Endothelial cell of umbilical vein (primary cell): ENCODE data around the gene PGS1. TPM values are rescaled to one million over a fixed set of nuclear protein-coding genes. Genes with fewer than 3 reads are reported as not detected.

Experiments
- BruUV-seq: library from RNA; stranded (reverse); fragments of 400-500 nt; replicated peaks from 2 replicates; lab custom pipeline; 2021; lab: Mats Ljungman, UMichigan
- CTCF ChIA-PET: fragments of 300-600, 350-600 bp; sonication (Branson Sonifier 250); formaldehyde crosslinking; loops from one replicate; lab custom pipeline; 2021; ENCODE audit warnings: antibody characterized with exemption, inconsistent platforms; lab: Charles Lee
- POLR2A ChIA-PET: fragments of 300-600, 350-600 bp; sonication (Branson Sonifier 250); formaldehyde crosslinking; loops from one replicate; lab custom pipeline; 2021; ENCODE audit warnings: antibody characterized with exemption, inconsistent platforms; lab: Charles Lee
- DNase-seq: peaks from one replicate; pipeline ENCODE4 v3.0.0-alpha.2; 2011; ENCODE audit warnings: low read depth, low spot score
- FAIRE-seq: peaks from 2 replicates; lab custom pipeline; 2011; peaks lifted over from hg19 to GRCh38; lab: Jason Lieb, UNC
- H2AFZ ChIP-seq: 2 replicates; pipeline ENCODE4 v1.6.0; 2012; ENCODE audit warnings: low read depth, low read length, control low read depth, inconsistent platforms
- H3K27ac ChIP-seq: 2 replicates; pipeline ENCODE4 v1.5.1; 2011; ENCODE audit warnings: low read depth, mild to moderate bottlenecking, control low read depth, low read length, moderate library complexity; ENCODE audit not compliant: insufficient read depth
- H3K27me3 ChIP-seq, 2 experiments: 2 replicates each; pipeline versions ENCODE4 v1.6.0 to v1.6.1; 2011; ENCODE audit warnings: low read length in 2 of 2, mixed read lengths in 1 of 2; ENCODE audit not compliant: control insufficient read depth in 2 of 2, insufficient read depth in 2 of 2
- H3K36me3 ChIP-seq, 2 experiments: 2 replicates in 1 of 2; 3 replicates in 1 of 2; pipeline ENCODE4 v1.5.1; 2011; ENCODE audit warnings: low read length in 2 of 2, mild to moderate bottlenecking in 1 of 2, moderate library complexity in 1 of 2; ENCODE audit not compliant: control insufficient read depth in 2 of 2, insufficient read depth in 2 of 2; ENCODE audit errors: extremely low read depth in 1 of 2
- H3K4me1 ChIP-seq: 3 replicates; pipeline ENCODE4 v1.5.1; 2011; ENCODE audit warnings: mild to moderate bottlenecking, low read length; ENCODE audit not compliant: control insufficient read depth, insufficient read depth; ENCODE audit errors: extremely low read depth
- H3K4me2 ChIP-seq: 2 replicates; pipeline ENCODE4 v1.6.1; 2011; ENCODE audit warnings: low read length, control low read depth, mixed read lengths; ENCODE audit not compliant: insufficient read depth
- H3K4me3 ChIP-seq, 3 experiments: fragments of 200-600 bp in 1 of 3; sonication (generic), shearing (Covaris generic) in 1 of 3; replicated peaks in 1 of 3; 2 replicates each; pipeline ENCODE4 v1.5.1; 2011 to 2016; ENCODE audit warnings: control low read depth in 3 of 3, low read length in 3 of 3, mild to moderate bottlenecking in 2 of 3, inconsistent platforms in 1 of 3, low read depth in 1 of 3, moderate library complexity in 1 of 3; ENCODE audit not compliant: insufficient read depth in 1 of 3
- H3K79me2 ChIP-seq: 2 replicates; pipeline ENCODE4 v1.6.0; 2012; ENCODE audit warnings: low read length, inconsistent platforms; ENCODE audit not compliant: control insufficient read depth, insufficient read depth
- H3K9ac ChIP-seq: replicated peaks from 2 replicates; pipeline ENCODE3; 2011; ENCODE audit warnings: low read length, control low read depth; ENCODE audit not compliant: insufficient read depth; ENCODE audit errors: extremely low read depth
- H3K9me1 ChIP-seq: replicated peaks from 3 replicates; pipeline ENCODE4 v1.6.0; 2011; ENCODE audit warnings: mild to moderate bottlenecking, low read length; ENCODE audit not compliant: control insufficient read depth, insufficient read depth; ENCODE audit errors: extremely low read depth
- H3K9me3 ChIP-seq: replicated peaks from 2 replicates; pipeline ENCODE4 v1.5.1; 2012; ENCODE audit warnings: low read length, inconsistent platforms; ENCODE audit not compliant: control insufficient read depth, insufficient read depth
- H4K20me1 ChIP-seq: replicated peaks from 2 replicates; pipeline ENCODE3; 2011; ENCODE audit warnings: mild to moderate bottlenecking, low read length; ENCODE audit not compliant: control insufficient read depth, insufficient read depth; ENCODE audit errors: extremely low read depth
- CTCF ChIP-seq, 2 donors: IDR thresholded peaks; 1 replicate in 1 of 2; 2 replicates in 1 of 2; pipeline ENCODE4 v1.5.1; 2011; ENCODE audit warnings: low read length in 2 of 2, mild to moderate bottlenecking in 2 of 2, moderate library complexity in 2 of 2, control low read depth in 1 of 2, inconsistent platforms in 1 of 2, low read depth in 1 of 2; ENCODE audit not compliant: insufficient read depth in 1 of 2; ENCODE audit errors: extremely low read depth in 1 of 2
- EZH2 ChIP-seq: IDR thresholded peaks from 2 replicates; pipeline ENCODE4 v1.6.1; 2012; ENCODE audit warnings: borderline replicate concordance, low read depth, mild to moderate bottlenecking, moderate library complexity, low read length, inconsistent platforms; ENCODE audit not compliant: severe bottlenecking
- FOS ChIP-seq: IDR thresholded peaks from 2 replicates; pipeline ENCODE4 v1.6.1; 2011; ENCODE audit warnings: mild to moderate bottlenecking, low read length, moderate library complexity, borderline replicate concordance; ENCODE audit not compliant: insufficient read depth
- GATA2 ChIP-seq: IDR thresholded peaks from 2 replicates; pipeline ENCODE4 v1.7.0; 2011; ENCODE audit warnings: low read depth, mild to moderate bottlenecking, moderate library complexity, mixed read lengths, low read length; ENCODE audit not compliant: insufficient read length, insufficient read depth
- JUN ChIP-seq: IDR thresholded peaks from 2 replicates; pipeline ENCODE4 v1.6.1; 2011; ENCODE audit warnings: borderline replicate concordance, low read depth; ENCODE audit not compliant: insufficient read length, insufficient read depth
- MAX ChIP-seq: IDR thresholded peaks from 2 replicates; pipeline ENCODE4 v1.6.1; 2011; ENCODE audit not compliant: insufficient read depth, insufficient read length
- MYC ChIP-seq: IDR thresholded peaks from one replicate; pipeline ENCODE4 v1.6.1; 2011; ENCODE audit warnings: mild to moderate bottlenecking, low read depth, low read length
- POLR2A ChIP-seq: IDR thresholded peaks from 2 replicates; pipeline ENCODE4 v1.6.1; 2012; ENCODE audit warnings: low read depth, mild to moderate bottlenecking, control low read depth, low read length
- POLR2AphosphoS5 ChIP-seq: IDR thresholded peaks from 2 replicates; pipeline ENCODE4 v1.6.1; 2012; ENCODE audit warnings: low read depth, mild to moderate bottlenecking, control low read depth, low read length, moderate library complexity; ENCODE audit not compliant: insufficient read depth
- dilution Hi-C: fragments of 300-500 bp; cut with MboI; formaldehyde crosslinking; loops from one replicate; pipeline ENCODE4 v1.15.0; 2019; ENCODE audit warnings: low sequenced_read_pairs; ENCODE audit not compliant: extremely low pct_ligation_motif_present
- intact Hi-C: fragments of 100-400 bp; cut with micrococcal nuclease; formaldehyde crosslinking; loops from one replicate; pipeline ENCODE4 v1.10.0; 2022
- polyA plus RNA-seq, 4 experiments: library from polyadenylated mRNA; depleted of rRNA in 3 of 4; stranded (reverse) in 3 of 4; unstranded in 1 of 4; fragments of >200 nt; gene quantifications; 2 replicates each; pipeline versions ENCODE4 v1.2.1 to v1.2.3, GENCODE V29; 2011 to 2012; ENCODE audit warnings: missing spikeins in 1 of 4
- total RNA-seq: library from RNA; stranded (reverse); gene quantifications from 2 replicates; pipeline ENCODE4 v1.2.3, GENCODE V29; 2021

Gene PGS1
- total and polyA plus RNA-seq, 2 donors (not counting 3 experiments of a cell fraction or from before 2014, with no cell fraction given) = 50.8 to 66.0 TPM

- no peak overlapping the region for H3K4me2 ChIP-seq
- no peak for FAIRE-seq
- H3K4me3 ChIP-seq = no peak overlapping the region
- DNase-seq = no peak
- no peaks in the 10 kb centered on the region for H3K79me2 ChIP-seq
- no peaks in the 10 kb centered on the region for H3K27me3 ChIP-seq
- CTCF ChIA-PET = interaction anchor here (0.9 to 5.5 kb wide), 9 partner anchors 8 to 114 kb away, joined by 3 to 184 read pairs (median 6); no protein-coding TSS in a partner anchor
- no peaks in the 10 kb centered on the region for H3K36me3 ChIP-seq
- no peak overlapping the region for H2AFZ ChIP-seq
- H4K20me1 ChIP-seq = no peaks in the 10 kb centered on the region
- POLR2A ChIA-PET = interaction anchor here (0.6 kb wide), 1 partner anchor 11 kb away, joined by 3 read pairs; no protein-coding TSS in a partner anchor
- intact Hi-C loops = loop anchor here (1.0 to 5.0 kb wide), 2 partner anchors 10 to 343 kb away; no protein-coding TSS in a partner anchor
- no peaks in the 10 kb centered on the region for H3K9me3 ChIP-seq
- no peak overlapping the region for H3K9ac ChIP-seq
- dilution Hi-C loops = no loop called here
- no peaks in the 10 kb centered on the region for H3K9me1 ChIP-seq
- no peak for TF ChIP-seq MYC
- TF ChIP-seq CTCF (IDR thresholded peaks at IDR 0.05; ENCODE audit: extremely low read depth in 1 of 2, insufficient read depth in 1 of 2, low read depth in 1 of 2, low read length in 2 of 2) = no peak
- H3K4me1 ChIP-seq = peaks cover 14% of the 10 kb centered on the region
- BruUV-seq = no TSS peak
- H3K27ac ChIP-seq = no peak overlapping the region
Measured at GRCh38 chr17:78364436-78365281, 13.8 kb upstream of the PGS1 start.

- Histone ChIP-seq H3K9me1 (no peaks in the 10 kb centered on the region), H3K79me2 (no peaks in the 10 kb centered on the region), H3K9me3 (no peaks in the 10 kb centered on the region), H4K20me1 (no peaks in the 10 kb centered on the region), H3K27me3 (no peaks in the 10 kb centered on the region), H3K4me2 (no peak overlapping the region), H3K4me1 (peaks cover 10% of the 10 kb centered on the region), H3K36me3 (no peaks in the 10 kb centered on the region), H3K4me3 (no peak overlapping the region), H2AFZ (peak overlapping the region; percentile 53), H3K27ac (no peak overlapping the region), H3K9ac (no peak overlapping the region)
- DNase-seq (no peak), FAIRE-seq (no peak)
- no peak for TF ChIP-seq POLR2A
- TF ChIP-seq EZH2 = no peak
- no peak for TF ChIP-seq CTCF (IDR thresholded peaks at IDR 0.05; ENCODE audit: extremely low read depth in 1 of 2, insufficient read depth in 1 of 2, low read depth in 1 of 2, low read length in 2 of 2)
- no peak for TF ChIP-seq FOS
- no peak for TF ChIP-seq POLR2AphosphoS5
- no peak for TF ChIP-seq JUN
- no peak for TF ChIP-seq MYC
- no peak for TF ChIP-seq MAX
- no peak for TF ChIP-seq GATA2
- dilution Hi-C loops (no loop called here), intact Hi-C loops (loop anchor here (1.0 kb wide), 1 partner anchor 9 kb away; no protein-coding TSS in a partner anchor)
- ChIA-PET POLR2A (no interaction called here), CTCF (interaction anchor here (0.9 to 2.5 kb wide), 5 partner anchors 9 to 76 kb away, joined by 3 to 8 read pairs (median 3); no protein-coding TSS in a partner anchor)
- no TSS peak for BruUV-seq
Measured at GRCh38 chr17:78365561-78366108, 12.8 kb upstream of the PGS1 start.
